CD14-positive monocyte (primary cell): Measurements from ENCODE around the gene ZNF563. TPM values are rescaled to one million over a fixed set of nuclear protein-coding genes. Genes with fewer than 3 reads are reported as not detected.

Source experiments
- DNase-seq, 3 donors: peaks; one replicate each; pipeline ENCODE4 v3.0.0-alpha.2; 2011 to 2022
- H2AFZ ChIP-seq: 2 replicates; pipeline ENCODE4 v1.6.0; 2012; ENCODE audit warnings: mild to moderate bottlenecking, low read depth, low read length, inconsistent platforms; ENCODE audit not compliant: insufficient read depth, poor library complexity, severe bottlenecking
- H3K27ac ChIP-seq, 2 donors: 1 replicate in 1 of 2; 2 replicates in 1 of 2; pipeline ENCODE4 v1.5.1; 2012 to 2013; ENCODE audit warnings: low read length in 2 of 2, control low read depth in 1 of 2, inconsistent platforms in 1 of 2, low read depth in 1 of 2, mild to moderate bottlenecking in 1 of 2
- H3K27me3 ChIP-seq, 2 donors: one replicate each; pipeline versions ENCODE4 v1.6.0 to v1.6.1; 2011 to 2013; ENCODE audit warnings: low read length in 2 of 2; ENCODE audit not compliant: control insufficient read depth in 2 of 2, insufficient read depth in 2 of 2
- H3K36me3 ChIP-seq, 2 donors: replicated peaks in 1 of 2; 1 replicate in 1 of 2; 2 replicates in 1 of 2; pipeline versions ENCODE4 v1.5.1 to v1.6.1; 2012 to 2013; ENCODE audit warnings: low read length in 2 of 2, control low read depth in 1 of 2, inconsistent platforms in 1 of 2, mild to moderate bottlenecking in 1 of 2; ENCODE audit not compliant: insufficient read depth in 2 of 2, control insufficient read depth in 1 of 2
- H3K4me1 ChIP-seq, 2 donors: 1 replicate in 1 of 2; 2 replicates in 1 of 2; pipeline versions ENCODE4 v1.5.1 to v1.6.1; 2012 to 2013; ENCODE audit warnings: low read length in 2 of 2, control low read depth in 1 of 2, inconsistent platforms in 1 of 2, mild to moderate bottlenecking in 1 of 2, moderate library complexity in 1 of 2; ENCODE audit not compliant: insufficient read depth in 2 of 2, control insufficient read depth in 1 of 2
- H3K4me2 ChIP-seq: replicated peaks from 2 replicates; pipeline ENCODE3; 2012; ENCODE audit warnings: low read length, moderate library complexity, mild to moderate bottlenecking; ENCODE audit not compliant: poor library complexity, severe bottlenecking; ENCODE audit errors: extremely low read depth
- H3K4me3 ChIP-seq, 3 experiments: fragments of 200-600 bp in 1 of 3; sonication (generic) in 1 of 3; replicated peaks in 1 of 3; 1 replicate in 2 of 3; 2 replicates in 1 of 3; pipeline ENCODE4 v1.5.1; 2011 to 2013; ENCODE audit warnings: low read length in 3 of 3, mild to moderate bottlenecking in 3 of 3, control low read depth in 2 of 3, low read depth in 2 of 3, inconsistent platforms in 1 of 3, moderate library complexity in 1 of 3
- H3K79me2 ChIP-seq: 2 replicates; pipeline ENCODE4 v1.6.0; 2012; ENCODE audit warnings: mild to moderate bottlenecking, control low read depth, inconsistent platforms, low read length, moderate library complexity; ENCODE audit not compliant: insufficient read depth
- H3K9ac ChIP-seq: 2 replicates; pipeline ENCODE4 v1.6.0; 2017; ENCODE audit warnings: low read length, mild to moderate bottlenecking; ENCODE audit not compliant: insufficient read depth, poor library complexity, severe bottlenecking
- H3K9me3 ChIP-seq, 2 donors: replicated peaks in 1 of 2; 1 replicate in 1 of 2; 2 replicates in 1 of 2; pipeline versions ENCODE4 v1.5.1 to v1.6.1; 2012 to 2013; ENCODE audit warnings: low read length in 2 of 2, control low read depth in 1 of 2; ENCODE audit not compliant: control insufficient read depth in 1 of 2, insufficient read depth in 1 of 2
- H4K20me1 ChIP-seq: 2 replicates; pipeline ENCODE4 v1.6.0; 2012; ENCODE audit warnings: mild to moderate bottlenecking, low read length, control low read depth, moderate library complexity; ENCODE audit not compliant: insufficient read depth
- H3K27ac Mint-ChIP-seq, 7 donors: one replicate each; pipeline ENCODE4 v1.8.0; 2020; ENCODE audit warnings: mild to moderate bottlenecking in 7 of 7, mixed read lengths in 7 of 7, moderate library complexity in 6 of 7, inconsistent platforms in 2 of 7
- H3K27me3 Mint-ChIP-seq, 3 donors: one replicate each; pipeline ENCODE4 v1.8.0; 2021 to 2022; ENCODE audit warnings: low read depth in 3 of 3, mild to moderate bottlenecking in 3 of 3, mixed read lengths in 3 of 3, moderate library complexity in 3 of 3, inconsistent platforms in 1 of 3
- H3K36me3 Mint-ChIP-seq, 2 donors: one replicate each; pipeline ENCODE4 v1.8.0; 2020; ENCODE audit warnings: mixed read lengths in 2 of 2, inconsistent platforms in 1 of 2, mild to moderate bottlenecking in 1 of 2
- H3K4me1 Mint-ChIP-seq: one replicate; pipeline ENCODE4 v1.8.0; 2020; ENCODE audit warnings: mild to moderate bottlenecking, mixed read lengths
- H3K4me3 Mint-ChIP-seq, 2 donors: one replicate each; pipeline ENCODE4 v1.8.0; 2020; ENCODE audit warnings: mild to moderate bottlenecking in 2 of 2, mixed read lengths in 2 of 2, moderate library complexity in 1 of 2
- H3K9me3 Mint-ChIP-seq, 7 donors: one replicate each; pipeline ENCODE4 v1.8.0; 2020 to 2022; ENCODE audit warnings: mixed read lengths in 7 of 7, mild to moderate bottlenecking in 6 of 7, moderate library complexity in 6 of 7, inconsistent platforms in 2 of 7
- CTCF ChIP-seq: fragments of 200-600 bp; IDR thresholded peaks from one replicate; pipeline ENCODE4 v1.8.0; 2022; ENCODE audit warnings: antibody characterized with exemption, mild to moderate bottlenecking
- WGBS: methylation state at CpG from one replicate; pipeline ENCODE4 v1.1.5; 2013; ENCODE audit warnings: missing lambda C conversion rate; ENCODE audit not compliant: insufficient coverage; 5-methylcytosine and 5-hydroxymethylcytosine counted together
- intact Hi-C, 2 donors: fragments of 100-400 bp; cut with micrococcal nuclease; formaldehyde crosslinking; loops; one replicate each; pipeline versions ENCODE4 v1.15.0 to v1.15.1; 2023
- polyA plus RNA-seq, 3 donors: library from polyadenylated mRNA; depleted of rRNA in 1 of 3; unstranded in 2 of 3; stranded (reverse) in 1 of 3; fragments of 300-500 nt in 2 of 3; fragments of >200 nt in 1 of 3; fragmentation: Illumina TruSeq in 2 of 3; gene quantifications; 1 replicate in 2 of 3; 2 replicates in 1 of 3; pipeline ENCODE4 v1.2.3, GENCODE V29; 2012 to 2021

The ZNF563 gene
- polyA plus RNA-seq, 3 donors = 0.09 to 0.99 (median 0.29) TPM

GRCh38 chr19:12295191-12295590 is 38.2 kb downstream of the ZNF563 start:
- H3K79me2 ChIP-seq = peaks cover 44% of the 10 kb centered on the region
- peak overlapping the region; percentile 81 for H3K9ac ChIP-seq
- Mint-ChIP-seq H3K27me3 (peaks cover 0 to 8% (median 6%) of the 10 kb centered on the region in 3 donors), H3K9me3 (peaks cover 3 to 20% (median 14%) of the 10 kb centered on the region in 7 donors), H3K27ac (peak overlapping the region; percentile 91 to 96 (median 94)), H3K36me3 (peaks cover 10 to 22% of the 10 kb centered on the region in 2 donors), H3K4me3 (peak overlapping the region; percentile 95 to 100), H3K4me1 (peaks cover 30% of the 10 kb centered on the region)
- TF ChIP-seq CTCF = no peak
- H3K9me3 ChIP-seq = peaks cover 0 to 2% of the 10 kb centered on the region in 2 donors
- H3K36me3 ChIP-seq = peaks cover 0 to 5% of the 10 kb centered on the region in 2 donors
- H3K27me3 ChIP-seq = no peaks in the 10 kb centered on the region
- DNase-seq = no peak
- peak overlapping the region; percentile 76 to 91 (median 80) for H3K4me3 ChIP-seq
- no peaks in the 10 kb centered on the region for H4K20me1 ChIP-seq
- H2AFZ ChIP-seq = peak overlapping the region; percentile 69
- peak overlapping the region; percentile 83 for H3K4me2 ChIP-seq
- H3K27ac ChIP-seq = peak overlapping the region; percentile 69 to 82
- 83% methylated on average over 4 of the region's 11 CpGs for WGBS
- intact Hi-C loops = loop anchor here (2.0 to 10.0 kb wide), 2 partner anchors 130 to 132 kb away; partner anchors contain the start of gene ZNF136 (in 2 of the 2)
- H3K4me1 ChIP-seq = peaks cover 8 to 11% of the 10 kb centered on the region in 2 donors

GRCh38 chr19:12294249-12295158 is 38.9 kb downstream of the ZNF563 start, which contains the start of gene ZNF44:
ZNF44 (minus strand) TSS chr19:12294883; CDS start chr19:12294694, 189 bp downstream.
- Histone ChIP-seq H3K27ac (peak within 1 kb of the TSS; percentile 69 to 82), H3K4me2 (peak within 1 kb of the TSS; percentile 83), H3K9me3 (peaks cover 0 to 2% of the 10 kb centered on the region in 2 donors), H2AFZ (peak within 1 kb of the TSS; percentile 69), H4K20me1 (no peaks in the 10 kb centered on the region), H3K9ac (peak within 1 kb of the TSS; percentile 81), H3K79me2 (peaks cover 50% of the 10 kb centered on the region), H3K36me3 (peaks cover 0 to 5% of the 10 kb centered on the region in 2 donors), H3K4me1 (peaks cover 8 to 11% of the 10 kb centered on the region in 2 donors), H3K27me3 (no peaks in the 10 kb centered on the region), H3K4me3 (peak within 1 kb of the TSS; percentile 76 to 91 (median 80))
- WGBS = under 1% methylated on average over 64 of the region's 66 CpGs
- intact Hi-C loops = loop anchor here (2.0 to 10.0 kb wide), 3 partner anchors 38 to 132 kb away; partner anchors contain the start of genes ZNF136 (in 2 of the 2) and ZNF563 (in 2 of the 2)
- Mint-ChIP-seq H3K4me1 (peaks cover 34% of the 10 kb centered on the region), H3K4me3 (peak within 1 kb of the TSS; percentile 100), H3K27ac (peak within 1 kb of the TSS; percentile 96 to 100 (median 98)), H3K9me3 (peaks cover 3 to 19% (median 12%) of the 10 kb centered on the region in 7 donors), H3K36me3 (peaks cover 14 to 29% of the 10 kb centered on the region in 2 donors), H3K27me3 (peaks cover 0 to 8% (median 6%) of the 10 kb centered on the region in 3 donors)
- peak; percentile 94 to 97 (median 96) for DNase-seq
- no peak for TF ChIP-seq CTCF
